Stimulated activated CD4-positive, alpha-beta T cell treated with anti-CD3 and anti-CD28 coated beads, TNF-alpha, amount 100 ng/mL, for 48 hours (primary cell): ENCODE measurements around the gene NUDC.
"Not testable (repeated sequence)": the region's sequence is repeated elsewhere in the genome, so short reads cannot be mapped to it uniquely, and the experiment has no call there.

Source experiments
- DNase-seq, 3 donors: peaks; one replicate each; pipeline ENCODE4 v3.0.0-alpha.2; 2020; ENCODE audit warnings: low read depth in 3 of 3

The NUDC gene

GRCh38 chr1:26911399-26912146 lies 10.0 kb upstream of the NUDC start:
- DNase-seq = no peak

- DNase-seq = no peak
These were observed 9.4 kb upstream of the NUDC start for GRCh38 chr1:26912147-26912490.

- no peak for DNase-seq
These were observed 8.2 kb upstream of the NUDC start for GRCh38 chr1:26913389-26913753.

- DNase-seq = no peak
These were observed 7.6 kb upstream of the NUDC start, which contains the start of gene NR0B2 for GRCh38 chr1:26913754-26914619. TSS of gene NR0B2 (minus strand) at chr1:26913975. CDS start at chr1:26913940, 35 bp downstream.

- no peak for DNase-seq
These were observed 6.2 kb upstream of the NUDC start for GRCh38 chr1:26915204-26915842.

GRCh38 chr1:26921126-26921539 lies 410 bp upstream of the NUDC start:
- no peak for DNase-seq

GRCh38 chr1:26922431-26922729 lies 837 bp downstream of the NUDC start:
- no peak for DNase-seq

GRCh38 chr1:26922901-26923300 lies 1.4 kb downstream of the NUDC start:
- no peak for DNase-seq

GRCh38 chr1:26923711-26924110 lies 2.2 kb downstream of the NUDC start:
- DNase-seq = no peak

- DNase-seq = no peak
These were observed 11.0 kb downstream of the NUDC start for GRCh38 chr1:26932531-26932930.

- DNase-seq = no peak
These were observed 15.3 kb downstream of the NUDC start for GRCh38 chr1:26936823-26937222.

GRCh38 chr1:26938004-26938658 lies 16.6 kb downstream of the NUDC start:
- DNase-seq = no peak

GRCh38 chr1:26938659-26939025 lies 17.1 kb downstream of the NUDC start:
- no peak for DNase-seq

GRCh38 chr1:26941311-26941710 lies 19.8 kb downstream of the NUDC start:
- no peak for DNase-seq

GRCh38 chr1:26942656-26943055 lies 21.1 kb downstream of the NUDC start:
- DNase-seq = no peak

GRCh38 chr1:26945138-26945537 lies 23.6 kb downstream of the NUDC start:
- DNase-seq = no peak

- DNase-seq = no peak
These were observed 24.2 kb downstream of the NUDC start for GRCh38 chr1:26945728-26946127.

GRCh38 chr1:26946270-26946669 lies 24.7 kb downstream of the NUDC start:
- DNase-seq = no peak

- DNase-seq = not testable (repeated sequence)
These were observed 27.1 kb downstream of the NUDC start for GRCh38 chr1:26948725-26949057.

GRCh38 chr1:26949266-26949925 lies 27.9 kb downstream of the NUDC start:
- DNase-seq = no peak

GRCh38 chr1:26949926-26950319 lies 28.4 kb downstream of the NUDC start:
- no peak for DNase-seq

- DNase-seq = no peak
These were observed 29.1 kb downstream of the NUDC start for GRCh38 chr1:26950602-26951001.
